Esophagus muscularis mucosa (tissue), 4 donors: Measurements from ENCODE around the gene SNF8.

Experiments used
- EP300 ChIP-seq: sonication (generic); formaldehyde crosslinking; IDR thresholded peaks from one replicate; pipeline ENCODE4 v1.6.1; 2017; ENCODE audit warnings: antibody characterized with exemption
- POLR2A ChIP-seq: fragments of 450-650 bp; IDR thresholded peaks from one replicate; pipeline ENCODE4 v1.6.1; 2017; ENCODE audit warnings: antibody characterized with exemption, moderate library complexity, mild to moderate bottlenecking, low read depth
- POLR2AphosphoS5 ChIP-seq, 2 donors: sonication (generic); formaldehyde crosslinking; IDR thresholded peaks; one replicate each; pipeline ENCODE4 v1.6.1; 2017; ENCODE audit warnings: antibody characterized with exemption in 2 of 2
- TF ChIP-seq, protein P1 (sequence below), 3 experiments: fragments of 200-600 bp in 2 of 3; fragments of 450-650 bp in 1 of 3; sonication (generic) in 2 of 3; IDR thresholded peaks; one replicate each; pipeline ENCODE4 v1.5.1; 2017 to 2019; ENCODE audit warnings: antibody characterized with exemption in 3 of 3, mild to moderate bottlenecking in 2 of 3, moderate library complexity in 1 of 3

DNA sequence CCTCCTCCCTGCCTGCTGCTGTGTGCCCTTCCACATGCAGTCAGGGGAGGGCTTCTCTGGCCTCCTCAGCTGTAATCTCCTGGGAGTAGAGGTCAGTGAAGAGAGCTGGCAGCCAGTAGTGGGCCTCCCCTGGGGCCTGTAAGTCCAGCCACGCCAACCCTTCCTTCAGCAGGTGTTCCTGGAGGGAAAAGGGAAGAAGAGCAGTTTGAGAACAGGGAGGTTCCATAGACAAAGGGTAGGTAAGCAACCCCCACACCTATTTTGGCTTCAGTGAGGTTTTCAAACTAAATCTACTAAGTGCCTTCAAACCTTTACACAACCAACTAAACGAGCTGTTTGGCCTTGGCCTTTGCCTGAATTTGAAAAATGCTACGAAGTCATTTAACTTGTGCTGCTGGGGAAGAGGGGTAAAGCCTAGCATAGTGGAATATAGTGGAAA lies 14.2 kb downstream of the SNF8 start:
- TF ChIP-seq, protein P1, sequence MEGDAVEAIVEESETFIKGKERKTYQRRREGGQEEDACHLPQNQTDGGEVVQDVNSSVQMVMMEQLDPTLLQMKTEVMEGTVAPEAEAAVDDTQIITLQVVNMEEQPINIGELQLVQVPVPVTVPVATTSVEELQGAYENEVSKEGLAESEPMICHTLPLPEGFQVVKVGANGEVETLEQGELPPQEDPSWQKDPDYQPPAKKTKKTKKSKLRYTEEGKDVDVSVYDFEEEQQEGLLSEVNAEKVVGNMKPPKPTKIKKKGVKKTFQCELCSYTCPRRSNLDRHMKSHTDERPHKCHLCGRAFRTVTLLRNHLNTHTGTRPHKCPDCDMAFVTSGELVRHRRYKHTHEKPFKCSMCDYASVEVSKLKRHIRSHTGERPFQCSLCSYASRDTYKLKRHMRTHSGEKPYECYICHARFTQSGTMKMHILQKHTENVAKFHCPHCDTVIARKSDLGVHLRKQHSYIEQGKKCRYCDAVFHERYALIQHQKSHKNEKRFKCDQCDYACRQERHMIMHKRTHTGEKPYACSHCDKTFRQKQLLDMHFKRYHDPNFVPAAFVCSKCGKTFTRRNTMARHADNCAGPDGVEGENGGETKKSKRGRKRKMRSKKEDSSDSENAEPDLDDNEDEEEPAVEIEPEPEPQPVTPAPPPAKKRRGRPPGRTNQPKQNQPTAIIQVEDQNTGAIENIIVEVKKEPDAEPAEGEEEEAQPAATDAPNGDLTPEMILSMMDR (IDR thresholded peaks at IDR 0.05) = no peak
- TF ChIP-seq POLR2A (no peak), POLR2AphosphoS5 (IDR thresholded peaks at IDR 0.05) (no peak), EP300 (no peak)
